ENCODE data around the gene KCNK4.
"Not testable (repeated sequence)": the region's sequence is repeated elsewhere in the genome, so short reads cannot be mapped to it uniquely, and the experiment has no call there.

DNA sequence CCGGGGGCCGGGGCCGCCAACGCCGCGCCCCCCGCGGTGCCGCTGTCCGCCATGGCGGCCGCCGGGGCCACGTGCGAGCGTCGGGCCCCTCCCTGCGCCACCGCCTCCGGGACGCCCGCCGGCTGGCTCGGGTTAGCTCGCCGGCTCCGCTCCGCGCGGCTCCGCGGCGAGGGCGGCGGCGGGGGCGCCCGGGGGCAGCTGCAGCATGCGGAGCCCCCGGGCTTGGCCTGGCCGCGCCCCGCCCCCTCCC is 44.6 kb upstream of the KCNK4 start:
- not testable (repeated sequence) for TF ChIP-seq EZH2 (IDR thresholded peaks at IDR 0.05; ENCODE audit: insufficient read depth, poor library complexity, severe bottlenecking); EZH2phosphoT487 (IDR thresholded peaks at IDR 0.05; ENCODE audit: insufficient read depth, low read depth)
